GM21526 (cell line): ENCODE data around the gene CREB5.

Experiments used
- ATAC-seq: cut with Tn5 transposase; IDR thresholded peaks from one replicate; pipeline ENCODE4 v1.9.1; 2021; ENCODE audit warnings: moderate library complexity; ENCODE audit not compliant: unreplicated experiment, low FRiP score

Gene CREB5

GRCh38 chr7:28571405-28571804 is 159.1 kb downstream of the CREB5 start:
- ATAC-seq: no peak

DNA sequence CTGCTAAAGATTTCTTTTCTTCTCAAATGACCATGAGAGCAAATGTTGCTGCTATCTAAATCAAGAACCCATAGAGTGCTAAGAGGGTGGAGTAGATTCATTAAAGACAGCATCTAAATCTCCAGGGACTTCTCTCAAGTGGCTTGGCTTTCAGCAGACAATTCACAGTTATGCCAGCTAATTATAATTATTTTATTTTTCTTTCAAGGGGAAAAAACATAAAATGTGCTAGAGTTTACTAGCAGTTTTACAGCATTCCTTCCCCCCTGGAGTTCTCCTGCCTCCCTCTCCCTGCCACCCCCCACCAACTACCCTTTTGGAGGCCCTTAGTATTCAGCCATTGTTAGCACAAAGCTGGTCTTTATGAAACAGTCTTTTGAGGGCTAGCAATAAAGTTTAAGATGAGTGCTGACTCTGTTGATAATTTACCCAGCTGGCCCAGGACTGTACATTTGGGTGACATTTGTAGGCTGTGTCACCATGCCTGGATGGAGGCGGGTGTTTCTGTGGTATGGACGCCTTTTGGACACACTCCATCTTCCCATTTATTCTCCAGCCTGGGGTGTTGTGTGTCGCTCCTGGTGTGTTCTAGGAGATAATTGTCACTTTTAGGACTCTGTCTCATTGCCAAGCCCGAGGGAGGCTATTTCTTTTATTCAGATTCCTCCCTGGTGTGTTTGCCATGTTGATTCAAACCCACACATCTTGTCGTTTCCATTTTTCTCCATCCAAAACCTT is 160.2 kb downstream of the CREB5 start:
- ATAC-seq: no peak

DNA sequence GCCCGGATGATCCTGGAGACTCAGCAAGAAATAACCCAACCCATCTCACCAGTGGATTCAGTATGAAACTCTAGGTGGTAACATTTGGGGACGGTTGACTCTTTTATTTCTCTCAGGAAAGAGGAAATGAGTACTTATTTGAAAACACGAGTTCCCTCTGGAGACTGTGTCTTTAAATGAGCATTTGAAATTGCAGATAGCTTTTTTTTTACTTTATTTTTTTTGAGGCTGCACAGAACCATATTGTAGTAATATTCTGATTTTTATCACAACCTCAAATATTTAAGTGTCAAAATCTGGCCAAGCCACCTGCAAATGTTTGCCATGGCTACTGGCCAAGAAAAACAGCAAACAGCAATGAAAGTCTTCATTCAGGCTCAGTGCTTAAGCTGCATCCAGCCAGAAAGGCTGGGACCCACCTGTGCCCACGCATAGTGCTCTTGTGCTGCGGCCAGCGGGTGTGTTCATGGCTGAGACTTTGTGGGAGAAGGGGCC is 160.8 kb downstream of the CREB5 start:
- ATAC-seq: no peak

GRCh38 chr7:28573651-28574301 is 161.5 kb downstream of the CREB5 start:
- no peak for ATAC-seq

DNA sequence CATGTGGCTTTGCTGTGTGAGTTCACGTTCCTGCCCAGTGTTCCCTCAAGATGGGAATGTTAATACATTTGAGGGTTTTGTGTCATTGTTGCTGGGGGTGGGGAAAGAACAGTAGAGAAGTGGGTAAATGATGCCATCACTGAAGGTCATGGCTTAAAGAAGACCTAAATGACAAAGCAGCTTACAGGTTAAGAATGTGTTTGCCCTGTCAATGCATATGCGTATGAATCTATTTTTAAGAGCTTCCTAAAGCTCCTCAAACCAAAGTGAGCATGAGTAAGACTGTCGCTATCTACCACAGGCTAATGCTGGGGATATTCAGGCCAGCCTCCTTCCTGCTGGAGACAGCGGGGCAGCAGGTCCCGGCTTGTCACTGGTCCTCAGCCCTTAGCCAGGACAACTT is 162.9 kb downstream of the CREB5 start:
- no peak for ATAC-seq

DNA sequence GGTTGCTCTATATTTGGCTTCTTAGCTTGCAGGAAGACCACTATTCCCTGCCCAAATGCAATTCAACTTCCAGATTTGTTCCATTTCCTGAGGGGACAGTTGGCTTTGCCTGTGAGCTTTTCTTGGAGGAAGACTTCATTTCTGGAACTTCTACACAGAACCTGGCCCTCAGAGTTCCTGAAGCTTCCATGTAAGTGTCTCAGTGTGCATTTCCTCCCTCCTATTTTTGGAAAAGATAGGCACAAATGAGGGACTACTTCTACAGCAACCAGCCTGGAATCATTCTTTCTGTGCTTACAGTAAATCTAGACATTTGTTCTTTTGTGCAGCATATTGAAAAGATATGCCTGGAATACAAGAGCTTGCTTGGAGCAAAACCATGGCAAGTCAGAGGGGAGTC is 164.3 kb downstream of the CREB5 start:
- ATAC-seq: no peak

- ATAC-seq: no peak
Observed at GRCh38 chr7:28579571-28579970, 167.3 kb downstream of the CREB5 start.

DNA sequence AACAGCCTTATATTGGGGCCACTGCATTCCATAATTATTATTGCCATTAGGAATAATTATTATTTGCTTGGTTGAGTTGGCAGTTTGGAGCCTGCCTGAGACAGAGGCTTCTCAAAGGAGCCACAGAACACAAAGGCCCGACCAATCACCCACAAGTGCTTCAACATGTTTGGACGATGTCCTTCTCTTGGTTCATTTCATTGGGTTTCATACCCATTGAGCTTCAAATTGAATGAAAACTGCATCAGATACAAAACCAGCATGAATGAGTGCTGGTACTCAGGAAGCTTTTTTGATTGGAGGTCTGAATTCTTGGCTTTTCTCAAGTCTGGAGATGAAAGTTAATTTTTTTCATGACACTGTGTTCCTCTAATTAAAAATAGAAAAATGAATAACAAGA is 168.3 kb downstream of the CREB5 start:
- no peak for ATAC-seq

- no peak for ATAC-seq
Observed at GRCh38 chr7:28581351-28581750, 169.0 kb downstream of the CREB5 start.

- ATAC-seq: no peak
Observed at GRCh38 chr7:28582226-28582625, 169.9 kb downstream of the CREB5 start.

DNA sequence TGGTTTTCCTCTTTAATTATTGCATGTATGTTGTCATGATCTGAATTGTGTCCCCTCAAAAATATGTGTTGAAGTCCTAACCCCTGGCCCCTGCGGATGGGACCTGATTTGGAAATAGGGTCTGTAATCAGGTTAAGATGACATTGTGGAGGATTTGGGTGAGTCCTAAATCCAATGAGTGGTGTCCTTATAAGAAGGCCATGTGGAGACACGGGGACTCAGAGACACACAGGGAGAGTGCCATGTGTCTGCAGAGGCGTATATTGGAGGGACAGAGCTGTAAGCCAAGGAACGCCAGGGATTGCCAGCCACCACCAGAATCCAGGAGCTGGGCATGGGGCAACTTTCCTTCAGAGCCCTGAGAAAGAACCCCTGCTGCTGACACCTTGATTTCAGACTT is 171.9 kb downstream of the CREB5 start:
- no peak for ATAC-seq

DNA sequence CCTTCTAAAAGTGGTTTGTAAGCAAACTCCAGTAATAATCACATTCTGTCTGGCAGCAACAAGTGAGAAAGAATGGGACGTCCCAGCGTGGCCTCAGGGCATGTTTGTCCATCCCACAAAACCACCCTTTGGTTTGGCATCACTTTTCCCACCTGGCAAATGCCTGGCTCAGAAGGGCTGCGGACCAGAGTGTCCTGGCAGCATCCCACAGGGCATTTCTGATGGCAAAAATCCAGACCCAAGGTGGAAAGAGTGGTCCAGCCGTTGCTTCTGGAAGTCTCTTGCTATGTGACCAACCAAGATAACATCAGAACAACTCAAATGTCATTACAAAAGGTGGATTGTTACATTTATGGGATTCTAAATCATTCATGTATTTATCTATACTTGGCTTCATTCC is 174.4 kb downstream of the CREB5 start:
- no peak for ATAC-seq

DNA sequence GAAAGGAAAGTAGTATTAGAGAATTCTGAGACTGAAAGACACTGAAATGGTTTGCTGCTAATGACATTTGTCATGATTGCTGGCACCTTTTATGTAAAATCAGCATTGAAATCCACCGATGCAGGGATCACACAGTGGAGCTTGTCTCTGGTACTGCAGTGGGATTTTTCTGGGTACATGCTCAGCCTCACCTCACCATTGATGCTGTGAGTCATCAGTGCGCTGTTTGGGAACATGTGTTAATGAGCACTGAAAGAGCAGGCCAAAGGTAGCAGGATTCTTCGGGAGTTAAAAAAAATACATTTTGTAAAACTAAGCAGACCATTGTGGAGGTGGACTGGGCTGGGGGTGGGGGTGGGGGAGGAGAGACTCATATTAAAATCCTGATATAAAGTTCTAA is 174.9 kb downstream of the CREB5 start:
- no peak for ATAC-seq

DNA sequence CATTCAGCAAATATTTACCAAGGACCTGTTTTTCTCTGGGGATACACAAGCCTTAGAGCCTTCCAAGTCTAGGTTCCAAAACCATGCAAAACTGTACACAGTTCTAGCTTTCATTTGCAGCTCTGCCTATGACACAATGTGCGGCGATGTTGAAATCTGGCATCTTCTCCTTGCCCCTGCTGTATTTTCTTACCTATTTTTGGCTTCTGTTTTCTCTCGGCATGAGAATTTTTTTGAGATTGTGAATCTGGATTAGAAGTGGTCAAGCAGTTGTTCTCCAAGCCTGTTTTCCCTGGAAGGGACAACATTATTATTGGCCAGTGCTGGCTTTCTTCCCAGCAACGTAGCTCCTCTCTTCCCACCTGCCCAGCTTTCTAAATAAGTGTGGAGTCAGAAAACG is 176.3 kb downstream of the CREB5 start:
- ATAC-seq: no peak

GRCh38 chr7:28591041-28591674 is 178.8 kb downstream of the CREB5 start:
- no peak for ATAC-seq

- no peak for ATAC-seq
Observed at GRCh38 chr7:28591725-28592349, 179.5 kb downstream of the CREB5 start.

DNA sequence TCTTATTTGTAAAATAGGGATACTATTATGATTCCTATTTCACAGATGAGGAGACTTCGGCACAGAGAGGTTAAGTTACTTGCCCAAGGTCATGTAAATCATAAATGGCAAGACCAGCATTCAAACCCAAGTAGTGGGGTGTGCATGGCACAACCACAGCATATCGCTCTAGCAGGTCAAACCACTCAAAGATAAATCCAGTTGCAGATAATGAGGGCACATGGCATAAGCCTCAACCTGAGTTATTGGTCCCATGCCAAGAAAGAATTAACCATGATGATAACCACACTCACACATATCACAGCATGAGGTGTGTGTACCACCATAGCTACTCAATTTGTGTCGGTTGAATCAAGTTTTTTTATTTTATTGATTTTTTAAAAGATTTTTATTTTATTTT is 180.5 kb downstream of the CREB5 start:
- no peak for ATAC-seq

DNA sequence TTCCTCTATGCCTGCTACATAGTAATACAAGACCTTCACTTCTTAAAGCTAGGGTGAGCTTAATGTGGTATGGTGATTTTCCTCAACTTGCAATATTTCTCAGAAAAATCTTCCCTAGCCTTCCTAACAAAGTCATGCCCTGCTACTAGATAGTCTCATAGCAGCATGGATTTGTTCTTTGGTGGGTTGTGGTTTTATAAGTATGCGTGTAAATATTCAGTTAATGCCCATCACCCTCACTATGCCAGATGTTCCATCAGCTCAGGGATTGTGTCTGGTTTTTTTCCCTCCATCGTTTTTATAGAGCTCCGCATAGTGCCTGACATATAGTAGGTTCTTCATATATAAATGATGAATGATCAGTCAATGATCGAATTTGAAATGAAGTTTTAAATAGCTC is 182.8 kb downstream of the CREB5 start:
- no peak for ATAC-seq

DNA sequence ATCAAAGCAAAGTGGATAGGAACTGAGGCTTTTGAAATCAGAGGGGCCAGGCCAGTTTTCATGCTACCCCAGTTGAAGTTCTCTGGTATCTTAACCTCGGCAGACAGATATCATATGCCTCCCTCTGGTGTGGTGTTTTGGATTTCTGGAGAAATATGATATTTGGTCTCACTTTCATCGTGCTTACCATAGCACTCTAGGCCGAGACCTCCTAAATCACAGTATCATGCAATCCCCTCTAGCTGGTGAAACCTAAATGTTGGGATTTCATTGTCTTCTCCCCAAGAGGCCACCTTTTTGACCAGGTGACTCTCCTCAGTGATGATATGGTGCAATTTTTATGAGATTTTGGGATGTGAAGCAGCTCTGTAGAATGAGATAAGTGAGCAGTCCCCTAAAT is 183.5 kb downstream of the CREB5 start:
- no peak for ATAC-seq

GRCh38 chr7:28596245-28596935 is 184.1 kb downstream of the CREB5 start:
- no peak for ATAC-seq

GRCh38 chr7:28597284-28597683 is 185.0 kb downstream of the CREB5 start:
- ATAC-seq: no peak
